HG03175 (cell line): ENCODE measurements around the gene RRN3.
"Not testable (repeated sequence)": the region's sequence is repeated elsewhere in the genome, so short reads cannot be mapped to it uniquely, and the experiment has no call there.

Experiments used
- ATAC-seq: cut with Tn5 transposase; IDR thresholded peaks from one replicate; pipeline ENCODE4 v1.9.1; 2021; ENCODE audit warnings: mild to moderate bottlenecking, moderate library complexity; ENCODE audit not compliant: unreplicated experiment

The RRN3 gene

DNA sequence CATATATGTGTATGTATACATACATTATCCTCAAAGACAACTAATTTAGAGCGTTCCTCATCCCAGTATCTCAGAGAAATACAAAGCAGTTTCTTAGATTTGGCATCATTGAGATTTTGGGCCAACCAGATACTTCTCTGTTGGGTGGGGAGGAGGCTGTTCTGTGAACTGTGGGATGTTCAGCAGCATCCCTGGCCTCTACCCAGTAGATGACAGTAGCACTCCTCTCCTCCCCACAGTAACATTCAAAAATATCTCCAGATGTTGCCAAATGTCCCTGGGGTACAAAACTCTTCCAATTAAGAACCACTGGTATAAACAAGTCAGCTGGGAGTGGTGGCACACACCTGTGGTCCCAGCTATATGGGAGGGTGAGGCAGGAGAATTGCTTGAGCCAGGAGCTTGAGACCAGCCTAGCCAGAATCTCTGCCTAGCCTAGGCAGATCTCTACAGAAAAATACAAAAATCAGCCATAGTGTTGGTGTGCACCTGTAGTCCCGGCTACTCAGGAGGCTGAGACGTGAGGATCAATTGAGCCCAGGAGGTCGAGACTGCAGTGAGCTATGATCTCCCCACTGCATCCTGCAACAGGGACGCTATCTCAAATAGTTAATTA is 6.4 kb upstream of the RRN3 start:
- not testable (repeated sequence) for ATAC-seq

DNA sequence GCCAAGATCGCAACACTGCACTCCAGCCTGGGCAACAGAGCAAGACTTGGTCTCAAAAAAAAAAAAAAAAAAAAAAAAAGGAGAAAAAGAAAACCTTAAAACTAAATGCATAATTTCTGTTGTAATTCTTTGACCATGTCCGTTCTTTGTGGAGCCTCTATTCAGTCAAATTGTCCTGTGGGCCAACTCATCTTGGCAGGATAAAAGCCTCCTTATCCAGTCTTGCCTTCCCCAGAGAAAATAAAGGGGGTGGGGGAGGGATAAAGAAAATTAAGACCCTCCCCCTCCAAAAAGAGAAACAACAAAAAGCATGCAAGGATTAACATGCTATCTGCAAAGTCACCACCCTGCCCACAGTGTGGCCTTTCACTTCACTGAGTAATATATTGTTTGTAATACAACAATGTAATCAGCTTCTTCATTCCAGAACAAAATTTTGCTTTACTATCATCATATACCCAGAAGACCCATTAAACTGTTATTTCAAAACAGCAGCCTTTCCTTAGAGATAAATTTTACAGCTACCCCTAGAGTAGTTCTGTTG is 5.4 kb upstream of the RRN3 start:
- ATAC-seq = not testable (repeated sequence)

DNA sequence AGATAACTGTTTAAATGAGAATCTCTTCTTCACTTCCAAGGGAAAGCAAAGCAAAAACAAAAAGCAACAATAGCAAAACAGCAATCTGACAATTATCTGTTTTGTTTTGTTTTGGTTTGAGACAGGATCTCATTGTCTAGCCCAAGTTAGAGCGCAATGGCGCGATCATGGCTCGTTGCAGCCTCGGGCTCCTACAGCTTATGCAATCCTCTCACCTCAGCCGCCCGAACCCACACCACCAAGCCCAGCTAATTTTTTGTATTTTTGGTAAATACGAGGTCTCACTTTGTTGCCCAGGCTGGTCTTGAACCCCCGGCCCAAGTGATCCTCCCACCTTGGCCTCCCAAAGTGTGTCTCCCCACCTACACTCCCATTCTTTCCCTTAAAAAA is 2.5 kb upstream of the RRN3 start:
- not testable (repeated sequence) for ATAC-seq

DNA sequence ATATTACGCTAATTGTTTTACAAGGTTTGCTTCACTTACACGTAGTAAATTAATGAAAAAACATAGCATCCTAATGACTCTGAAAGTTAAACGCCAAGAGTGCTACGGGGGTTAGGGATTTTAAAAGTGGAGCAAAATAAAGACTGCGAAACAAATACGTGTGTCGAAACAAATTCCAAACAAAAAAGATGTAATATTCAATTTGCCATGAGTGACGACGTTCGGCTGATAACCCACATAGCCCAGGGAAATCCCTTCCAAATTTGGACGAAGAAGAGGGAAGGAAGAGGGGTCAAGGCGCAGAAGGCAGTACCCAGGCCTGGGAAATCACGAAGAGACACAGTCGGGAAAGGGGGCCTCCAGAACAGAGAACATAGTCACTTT is 509 bp downstream of the RRN3 start:
- ATAC-seq = not testable (repeated sequence)

DNA sequence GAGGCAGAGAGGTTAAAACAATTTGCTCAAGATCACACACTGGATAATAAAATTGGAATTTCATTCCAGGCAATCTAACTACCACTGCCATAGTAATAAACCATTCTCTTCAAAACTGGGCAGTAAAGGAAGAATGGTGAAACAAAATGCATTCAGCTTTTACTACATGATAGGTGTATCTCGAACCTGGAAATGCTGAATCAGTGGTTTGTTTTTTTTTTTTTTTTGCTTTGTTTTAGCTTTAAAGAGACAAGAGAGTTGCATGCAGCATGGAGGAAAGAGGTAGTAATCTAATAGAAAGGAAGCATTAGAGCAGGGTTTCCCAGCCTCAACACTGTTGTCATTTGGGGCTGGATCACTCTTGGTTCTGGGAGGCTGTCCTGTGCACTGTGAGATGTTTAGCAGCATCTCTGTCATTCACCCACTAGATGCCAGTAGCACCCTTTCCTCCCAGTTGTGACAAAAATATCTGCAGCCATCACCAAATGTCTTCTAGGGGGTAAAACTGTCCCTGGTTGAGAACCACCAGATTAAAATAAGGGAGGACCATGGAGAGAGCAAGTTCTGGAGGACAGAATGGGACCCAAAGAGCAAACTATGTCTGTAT is 3.3 kb downstream of the RRN3 start:
- not testable (repeated sequence) for ATAC-seq

DNA sequence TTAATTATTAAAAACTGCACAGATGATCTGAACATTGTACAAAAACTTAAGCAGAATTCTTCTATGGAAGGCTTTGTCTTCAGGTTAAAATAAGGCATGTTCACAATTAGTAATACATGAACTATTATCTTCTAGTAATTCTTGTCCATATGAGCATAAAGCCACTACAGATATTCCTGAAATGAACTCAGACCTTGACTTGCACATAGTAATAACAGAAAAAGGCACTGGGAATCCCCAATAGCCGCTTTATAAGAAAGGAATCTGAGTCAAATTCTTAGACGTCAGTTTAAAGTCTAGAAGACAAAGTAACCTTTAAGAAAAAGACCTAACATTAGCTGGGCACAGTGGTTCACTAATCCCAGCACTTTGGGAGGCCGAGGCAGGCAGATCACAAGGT is 11.3 kb downstream of the RRN3 start:
- not testable (repeated sequence) for ATAC-seq

DNA sequence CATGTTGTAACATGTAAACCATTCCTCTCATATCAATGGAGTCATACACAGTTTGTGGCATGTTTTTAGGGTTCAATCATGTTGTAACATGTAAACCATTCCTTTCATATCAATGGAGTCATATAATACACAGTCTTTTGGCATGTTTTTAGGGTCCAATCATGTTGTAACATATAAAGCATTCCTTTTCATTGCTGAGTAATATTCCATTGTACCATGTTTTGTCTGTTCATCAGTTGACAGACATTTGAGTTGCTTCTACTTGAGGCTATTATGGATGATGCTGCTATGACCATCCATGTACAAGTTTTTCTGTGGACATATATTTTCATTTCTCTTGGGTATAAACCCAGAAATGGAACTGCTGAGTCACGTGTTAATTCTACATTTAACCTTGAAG is 13.2 kb downstream of the RRN3 start:
- not testable (repeated sequence) for ATAC-seq

DNA sequence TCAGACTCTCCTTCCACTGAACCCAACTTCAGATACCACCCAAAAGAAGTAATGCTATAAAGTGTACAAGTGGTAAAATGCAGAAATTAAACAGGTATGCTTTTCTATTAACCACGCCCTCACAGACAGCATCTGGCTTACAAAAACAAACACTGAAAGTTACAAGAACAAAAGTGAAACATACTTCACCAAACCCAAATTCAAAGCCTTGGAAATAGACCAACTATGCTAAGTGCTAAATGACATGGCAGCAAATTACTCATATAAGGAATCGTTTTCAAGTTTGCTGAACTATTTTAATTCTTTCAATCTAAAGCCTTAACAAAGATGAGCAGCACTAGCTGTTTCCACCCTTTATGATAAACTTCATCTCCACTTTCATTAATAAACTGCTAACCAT is 17.9 kb downstream of the RRN3 start:
- not testable (repeated sequence) for ATAC-seq

DNA sequence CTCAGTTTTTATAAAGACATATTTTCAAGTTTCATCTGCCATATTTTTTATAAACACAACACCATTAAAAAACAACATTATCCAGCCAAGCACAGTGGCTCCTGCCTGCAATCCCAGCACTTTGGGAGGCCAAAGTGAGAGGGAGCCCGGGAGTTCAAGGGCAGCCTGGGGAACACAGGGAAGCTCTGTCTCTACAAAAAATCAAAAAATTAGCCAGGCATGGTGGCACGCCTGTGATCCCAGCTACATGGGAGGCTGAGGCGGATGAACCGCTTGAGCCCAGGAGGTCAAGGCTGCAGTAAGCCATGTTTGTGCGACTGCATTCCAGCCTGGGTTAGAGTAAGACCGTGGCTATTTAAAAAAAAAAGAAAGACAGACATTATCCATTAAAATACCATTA is 21.0 kb downstream of the RRN3 start:
- no peak for ATAC-seq

DNA sequence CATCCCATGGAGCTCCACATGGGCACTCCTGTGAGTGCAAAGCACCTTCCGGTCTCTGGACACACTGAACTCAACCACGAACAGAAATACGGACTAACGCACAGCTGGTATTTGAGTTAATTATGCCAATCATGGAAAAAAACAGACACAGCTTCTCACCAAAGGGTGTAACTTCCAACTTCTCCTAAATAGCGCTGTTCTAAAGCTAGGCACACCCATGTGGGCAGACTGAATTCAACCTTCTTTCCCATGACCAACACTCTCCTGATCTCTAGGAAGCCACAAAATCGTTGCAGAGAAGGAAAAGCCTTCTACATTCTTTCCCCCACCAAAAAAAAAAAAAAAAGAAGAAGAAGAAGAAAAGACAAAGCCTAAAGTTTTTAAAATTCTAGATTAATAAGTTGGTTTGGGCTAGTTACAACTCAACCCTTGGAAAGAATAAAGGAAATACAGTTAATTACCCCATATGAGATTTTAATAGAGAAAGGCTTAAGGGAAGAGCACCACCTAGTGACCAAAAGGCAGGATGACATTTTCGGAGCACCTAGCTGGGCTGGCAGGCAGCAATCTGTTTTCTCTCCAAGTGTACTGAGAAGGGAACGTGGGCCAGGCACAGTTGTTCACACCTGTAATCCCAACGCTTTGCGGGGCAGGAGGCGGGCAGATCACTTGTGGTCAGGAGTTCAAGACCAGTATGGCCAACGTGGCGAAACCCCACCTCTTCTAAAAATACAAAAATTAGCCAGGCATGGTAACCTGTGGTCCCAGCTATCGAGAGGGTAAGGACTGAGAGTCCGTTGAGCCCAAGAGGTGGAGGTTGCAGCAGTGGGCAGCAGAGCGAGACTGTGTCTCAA is 21.9 kb downstream of the RRN3 start:
- ATAC-seq = not testable (repeated sequence)

DNA sequence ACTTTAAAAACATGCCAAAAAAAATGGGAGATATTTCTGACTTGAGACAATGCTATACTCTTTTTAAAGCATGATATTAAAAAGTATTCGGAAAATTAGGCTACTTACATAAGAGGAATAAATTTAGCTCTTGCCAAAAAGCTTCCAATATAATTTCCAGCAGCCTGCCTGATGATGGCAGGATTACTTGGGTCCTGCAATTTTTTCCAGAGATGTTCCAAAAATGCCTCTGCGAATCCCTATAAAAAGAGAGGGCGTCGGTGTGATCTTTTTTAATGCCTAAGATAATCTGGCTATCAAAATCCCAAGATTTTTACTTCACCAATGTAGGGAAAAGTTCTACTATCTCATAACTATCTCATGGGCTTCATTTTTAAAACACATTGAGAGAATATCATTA is 23.1 kb downstream of the RRN3 start:
- not testable (repeated sequence) for ATAC-seq

DNA sequence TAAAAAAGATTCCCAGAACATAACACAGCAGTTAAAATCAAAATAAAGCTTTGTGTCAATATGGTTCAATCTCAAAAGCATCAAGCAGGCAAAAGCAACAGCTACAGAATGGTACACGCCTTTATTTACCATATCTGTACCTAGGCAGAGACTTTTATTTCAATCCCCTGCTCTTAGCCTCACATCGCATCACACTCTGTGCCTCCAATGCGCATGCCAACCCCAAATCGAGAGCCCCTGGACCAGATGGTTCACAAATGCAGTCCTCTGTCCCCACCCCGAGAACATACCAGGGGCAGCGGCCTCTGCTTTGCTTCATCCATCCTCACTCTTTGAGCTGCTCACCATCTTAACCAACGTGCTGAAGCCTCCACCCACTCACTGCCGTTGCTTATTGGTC is 27.4 kb downstream of the RRN3 start:
- not testable (repeated sequence) for ATAC-seq

DNA sequence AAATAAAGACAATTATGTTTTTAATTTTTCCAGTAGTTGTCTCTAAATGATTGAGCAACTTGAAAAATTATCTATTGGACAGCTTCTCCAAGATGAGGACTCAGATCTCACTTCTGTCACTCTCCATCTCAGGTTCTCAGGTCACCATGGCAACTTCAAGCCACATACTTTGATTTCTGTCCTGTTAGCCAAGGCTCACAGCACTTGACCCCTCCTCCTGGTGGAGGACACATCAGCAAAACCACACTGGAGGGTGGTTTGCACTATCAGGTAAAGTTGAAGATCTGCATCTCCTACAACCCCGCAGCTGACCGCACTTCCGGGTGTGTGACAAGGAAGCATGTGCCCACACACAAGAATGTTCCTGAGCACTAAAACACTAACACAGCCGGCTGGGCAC is 28.1 kb downstream of the RRN3 start:
- not testable (repeated sequence) for ATAC-seq

DNA sequence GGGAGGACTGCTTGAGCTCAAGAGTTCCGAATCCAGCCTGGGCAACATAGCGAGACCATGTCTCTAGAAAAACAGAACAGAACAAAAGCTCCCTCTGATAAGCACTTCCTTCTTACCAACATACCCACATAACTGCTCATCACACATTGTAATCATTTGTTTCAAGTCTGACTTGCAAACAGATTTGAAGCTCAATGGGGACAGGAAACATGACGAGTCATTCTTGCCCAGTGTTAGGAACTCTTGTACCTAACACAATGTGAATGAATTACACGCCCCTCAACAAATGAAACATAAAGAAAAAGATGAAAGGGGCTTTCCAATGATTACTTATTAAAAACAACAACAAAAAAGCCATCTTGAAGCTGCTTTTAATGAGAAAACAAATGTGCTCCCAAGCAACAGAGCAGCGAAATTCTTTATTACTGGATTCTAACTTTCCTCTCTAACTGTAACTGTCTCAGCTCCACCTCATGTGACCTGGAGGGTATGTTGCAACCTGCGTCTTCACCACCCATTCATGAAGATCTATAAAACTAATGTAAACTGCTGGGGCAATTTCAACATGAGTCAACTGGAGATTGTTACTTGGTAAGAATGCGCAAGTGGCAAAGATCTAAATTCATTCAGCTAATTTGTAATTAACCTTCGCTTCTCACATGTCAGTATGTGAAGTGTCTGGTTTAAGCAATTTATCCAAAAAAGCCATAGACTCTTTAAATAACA is 31.8 kb downstream of the RRN3 start:
- not testable (repeated sequence) for ATAC-seq

DNA sequence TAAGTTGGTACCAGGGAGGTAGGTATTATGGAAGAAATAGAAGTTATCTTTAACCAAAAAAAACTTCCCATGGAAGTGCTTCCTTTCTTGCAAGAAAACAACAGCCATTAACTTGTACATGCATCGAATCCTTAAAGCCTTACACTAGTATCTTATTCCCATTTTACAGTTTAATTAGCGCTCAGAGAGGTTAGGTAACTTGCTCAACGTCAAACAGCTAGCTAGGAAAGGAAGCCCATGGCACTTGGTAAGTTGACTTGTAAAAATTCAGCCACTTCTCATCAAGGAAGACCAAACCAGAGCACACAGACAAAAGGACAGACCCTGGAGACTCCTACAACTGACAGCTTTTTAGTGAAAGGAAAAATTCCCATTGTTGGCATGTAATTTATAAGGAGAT is 34.7 kb downstream of the RRN3 start:
- ATAC-seq = no peak

DNA sequence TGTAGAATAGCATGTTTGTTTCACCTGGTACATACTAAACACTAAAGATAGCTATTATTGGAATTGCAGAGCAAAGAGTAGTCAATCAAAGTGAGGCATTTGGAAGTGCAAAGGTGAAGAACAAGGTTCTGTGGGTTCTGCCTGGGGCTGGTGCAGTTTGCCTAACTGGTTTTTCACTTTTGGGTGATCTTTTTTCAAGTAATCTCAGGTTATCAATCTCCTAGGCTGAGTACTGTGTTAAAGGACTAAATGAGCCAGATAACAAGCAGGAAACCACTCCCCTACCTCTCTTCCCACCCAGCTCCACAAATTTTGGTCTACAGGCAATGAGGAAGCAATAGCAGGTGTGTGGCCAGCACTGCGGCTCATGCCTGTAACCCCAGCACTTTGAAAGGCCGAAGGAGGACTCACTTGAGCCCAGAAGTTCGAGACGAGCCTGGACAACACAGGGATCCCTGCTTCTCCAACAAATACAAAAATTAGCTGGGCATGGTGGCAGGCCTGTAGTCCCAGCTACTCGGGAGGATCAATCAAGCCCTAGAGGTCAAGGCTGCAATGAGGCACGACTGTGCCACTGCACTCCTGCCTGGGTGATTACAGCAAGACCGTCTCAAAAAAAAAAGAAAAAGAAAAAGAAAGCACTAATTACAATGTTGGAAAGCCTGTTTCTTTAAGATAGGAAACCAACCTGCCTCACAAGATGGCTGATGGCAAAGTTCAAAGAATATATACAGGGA is 36.2 kb downstream of the RRN3 start:
- no peak for ATAC-seq

DNA sequence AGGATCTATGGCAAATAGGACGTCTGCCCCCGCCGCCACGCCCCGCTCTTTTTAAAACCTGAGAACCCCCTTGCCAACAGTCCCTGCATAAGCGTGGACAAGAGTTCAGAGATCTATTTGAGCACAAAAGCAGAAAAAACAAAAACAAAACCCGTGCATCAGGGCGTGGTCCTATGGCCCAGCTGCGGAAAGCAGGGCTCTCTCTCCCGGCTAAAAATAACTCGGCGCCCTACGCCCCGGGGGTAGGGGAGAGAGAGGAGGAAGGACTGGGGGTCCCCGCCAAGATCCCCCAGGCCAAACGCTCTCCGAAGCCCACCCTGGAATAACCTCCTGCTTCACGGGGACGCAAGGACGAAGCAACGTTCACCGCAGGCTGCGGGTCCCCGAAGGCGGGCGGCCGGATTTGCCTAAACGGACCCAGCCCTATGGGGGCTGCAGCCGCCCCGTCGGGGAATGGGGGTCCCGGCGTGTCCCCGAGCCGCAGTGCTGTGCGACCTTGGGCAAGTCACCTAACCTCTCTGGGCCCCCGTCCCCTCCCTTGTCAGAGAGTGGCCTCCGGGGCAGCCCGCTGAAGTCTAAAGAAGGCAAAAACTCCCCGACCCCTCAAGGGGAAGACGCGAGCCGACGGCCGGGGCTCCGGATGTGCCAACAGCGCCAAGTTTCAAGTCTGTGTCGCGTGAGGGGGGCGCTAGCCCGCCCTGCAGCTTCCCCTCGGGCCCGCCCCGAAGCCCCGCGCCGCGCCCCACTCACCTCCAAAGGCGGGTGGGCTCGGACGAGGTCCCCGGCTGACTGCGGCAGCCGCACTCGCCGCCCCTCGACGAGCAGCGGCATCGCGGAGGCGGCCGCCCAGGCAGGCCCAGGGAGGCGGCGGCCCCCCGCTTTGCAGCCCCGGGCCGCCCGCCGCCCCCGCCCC is 38.7 kb downstream of the RRN3 start:
- peak; percentile 69 for ATAC-seq

DNA sequence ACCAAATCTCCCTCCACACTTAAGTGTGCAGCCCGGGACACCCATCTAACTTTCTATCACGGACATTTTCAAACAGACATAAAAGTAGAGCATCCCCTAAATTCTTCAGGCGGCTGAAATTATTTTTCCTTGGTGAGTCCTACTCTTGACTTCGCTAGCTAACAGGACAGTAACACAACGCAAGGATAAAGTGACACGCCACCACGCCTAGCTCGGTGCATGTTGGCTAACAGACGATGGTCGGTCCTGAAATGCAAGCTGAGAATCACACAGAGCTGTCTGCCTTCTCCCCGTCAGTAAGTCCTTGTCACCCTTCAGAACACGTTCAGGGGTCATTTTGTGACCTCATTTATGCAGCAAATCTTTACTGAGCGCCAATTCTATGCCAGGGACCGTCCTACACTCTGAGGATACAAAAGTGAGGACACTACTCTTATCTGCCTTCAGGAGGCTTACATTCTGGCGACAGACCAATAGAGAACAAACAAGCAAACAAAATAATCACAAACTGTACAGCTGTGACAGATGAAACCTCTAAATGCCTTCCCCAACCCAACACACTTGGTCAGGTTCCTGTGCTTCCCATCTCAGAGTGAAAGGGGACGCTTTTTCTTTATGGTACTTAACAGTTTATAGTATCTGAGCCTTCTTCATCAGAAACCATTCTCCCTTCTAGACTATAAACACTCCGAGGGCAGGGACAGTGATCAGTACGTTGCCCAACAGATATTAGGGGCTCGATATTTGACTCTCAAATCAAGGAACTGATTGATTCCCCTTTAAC is 39.5 kb downstream of the RRN3 start:
- no peak for ATAC-seq

DNA sequence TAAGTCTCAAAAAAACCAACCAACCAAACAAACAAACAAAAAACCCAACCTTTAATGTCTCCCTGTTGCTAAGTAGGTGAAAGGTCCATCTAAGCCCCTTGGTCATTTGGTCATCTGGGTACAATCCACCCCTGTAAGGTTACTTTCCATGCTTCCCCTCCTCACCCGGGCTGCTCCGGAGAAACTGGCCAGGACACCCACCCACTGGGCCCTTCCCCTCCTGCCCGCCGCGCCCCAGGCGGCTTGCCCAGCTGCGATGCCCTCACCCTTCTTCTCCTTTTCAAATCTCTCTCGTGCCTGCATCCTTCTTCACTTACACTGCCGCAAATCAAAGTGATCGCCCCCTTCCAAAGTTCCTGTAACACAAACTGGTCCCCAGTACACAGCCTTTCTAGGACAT is 40.2 kb downstream of the RRN3 start:
- ATAC-seq = no peak
